IMR-90 (cell line): ENCODE data around the gene PDGFC. TPM values are rescaled to one million over a fixed set of nuclear protein-coding genes. Genes with fewer than 3 reads are reported as not detected.

Source experiments
- ATAC-seq: fragments of 200-7000 bp; cut with Tn5 transposase; 2 replicates; pipeline ENCODE4 v1.9.1; 2020; ENCODE audit warnings: low read depth, mild to moderate bottlenecking, moderate library complexity
- BruUV-seq: library from RNA; stranded (reverse); fragments of 400-500 nt; replicated peaks from 2 replicates; lab custom pipeline; 2021; lab: Mats Ljungman, UMichigan
- CTCF ChIA-PET: fragments of 300-600 bp; formaldehyde crosslinking; extraction: SDS; loops from one replicate; lab custom pipeline; 2021; ENCODE audit warnings: antibody characterized with exemption; lab: Yijun Ruan, JAX
- POLR2A ChIA-PET: fragments of 300-600 bp; sonication (Branson Sonifier 250); formaldehyde crosslinking; loops from one replicate; lab custom pipeline; 2022; ENCODE audit warnings: antibody characterized with exemption; ENCODE audit not compliant: unreplicated experiment; lab: Charles Lee
- DNase-seq: peaks from one replicate; pipeline ENCODE4 v3.0.0; 2013
- H2AFZ ChIP-seq: replicated peaks from 2 replicates; pipeline ENCODE3; 2013; ENCODE audit warnings: low read length, mild to moderate bottlenecking; ENCODE audit not compliant: poor library complexity
- H2AK5ac ChIP-seq: 2 replicates; pipeline ENCODE4 v1.6.1; 2013; ENCODE audit warnings: low read depth, low read length, inconsistent platforms
- H2AK9ac ChIP-seq: replicated peaks from 2 replicates; pipeline ENCODE3; 2013; ENCODE audit warnings: mild to moderate bottlenecking, low read depth, low read length, moderate library complexity; ENCODE audit not compliant: poor library complexity
- H2BK120ac ChIP-seq: 2 replicates; pipeline ENCODE4 v1.6.1; 2013; ENCODE audit warnings: low read depth, low read length, inconsistent platforms
- H2BK15ac ChIP-seq: 3 replicates; pipeline ENCODE4 v1.6.1; 2013; ENCODE audit warnings: low read depth, low read length, inconsistent platforms
- H2BK20ac ChIP-seq: 2 replicates; pipeline ENCODE4 v1.6.1; 2013; ENCODE audit warnings: low read depth, mild to moderate bottlenecking, inconsistent platforms, low read length, moderate library complexity
- H2BK5ac ChIP-seq: 2 replicates; pipeline ENCODE4 v1.6.1; 2013; ENCODE audit warnings: mild to moderate bottlenecking, low read depth, low read length, inconsistent platforms; ENCODE audit not compliant: poor library complexity, severe bottlenecking
- H3K14ac ChIP-seq: replicated peaks from 2 replicates; pipeline ENCODE4 v1.6.1; 2013; ENCODE audit warnings: low read depth, low read length, inconsistent platforms
- H3K18ac ChIP-seq: 2 replicates; pipeline ENCODE4 v1.6.1; 2013; ENCODE audit warnings: low read depth, low read length, control low read depth
- H3K23ac ChIP-seq: 2 replicates; pipeline ENCODE4 v1.6.1; 2013; ENCODE audit warnings: low read depth, low read length, inconsistent platforms
- H3K27ac ChIP-seq: 2 replicates; pipeline ENCODE4 v1.5.1; 2013; ENCODE audit warnings: mild to moderate bottlenecking, control low read depth, low read length; ENCODE audit not compliant: insufficient read depth
- H3K27me3 ChIP-seq: 2 replicates; pipeline ENCODE4 v1.6.1; 2013; ENCODE audit warnings: low read length; ENCODE audit not compliant: control insufficient read depth, insufficient read depth
- H3K36me3 ChIP-seq: 2 replicates; pipeline ENCODE4 v1.6.1; 2013; ENCODE audit warnings: low read length, mixed read lengths; ENCODE audit not compliant: control insufficient read depth, insufficient read depth
- H3K4ac ChIP-seq: 2 replicates; pipeline ENCODE4 v1.6.1; 2013; ENCODE audit warnings: low read depth, low read length, inconsistent platforms
- H3K4me1 ChIP-seq: 2 replicates; pipeline ENCODE4 v1.6.1; 2013; ENCODE audit warnings: low read length, mixed read lengths; ENCODE audit not compliant: control insufficient read depth, insufficient read depth
- H3K4me2 ChIP-seq: 2 replicates; pipeline ENCODE4 v1.6.1; 2013; ENCODE audit warnings: low read depth, mild to moderate bottlenecking, control low read depth, low read length, moderate library complexity
- H3K4me3 ChIP-seq: 2 replicates; pipeline ENCODE4 v1.5.1; 2013; ENCODE audit warnings: low read depth, mild to moderate bottlenecking, control low read depth, low read length, moderate library complexity; ENCODE audit not compliant: insufficient read depth
- H3K56ac ChIP-seq: 2 replicates; pipeline ENCODE4 v1.6.1; 2013; ENCODE audit warnings: low read length, inconsistent platforms; ENCODE audit not compliant: insufficient read depth; ENCODE audit errors: extremely low read depth
- H3K79me1 ChIP-seq, 2 experiments: 2 replicates each; pipeline ENCODE4 v1.6.1; 2013; ENCODE audit warnings: low read length in 2 of 2, inconsistent platforms in 1 of 2, low read depth in 1 of 2
- H3K9ac ChIP-seq: 2 replicates; pipeline ENCODE4 v1.6.1; 2013; ENCODE audit warnings: low read depth, low read length, control low read depth
- H3K9me1 ChIP-seq: 2 replicates; pipeline ENCODE4 v1.6.1; 2013; ENCODE audit warnings: low read length, inconsistent platforms; ENCODE audit not compliant: insufficient read depth
- H3K9me3 ChIP-seq: 2 replicates; pipeline ENCODE4 v1.6.1; 2013; ENCODE audit warnings: low read length; ENCODE audit not compliant: control insufficient read depth, insufficient read depth
- H4K20me1 ChIP-seq: 2 replicates; pipeline ENCODE4 v1.6.1; 2013; ENCODE audit warnings: low read length, inconsistent platforms; ENCODE audit not compliant: insufficient read depth
- H4K5ac ChIP-seq: 2 replicates; pipeline ENCODE4 v1.6.1; 2013; ENCODE audit warnings: mild to moderate bottlenecking, low read depth, low read length, control low read depth
- H4K8ac ChIP-seq, 2 experiments: 2 replicates each; pipeline ENCODE4 v1.6.1; 2013; ENCODE audit warnings: low read depth in 2 of 2, low read length in 2 of 2, control low read depth in 1 of 2, inconsistent platforms in 1 of 2
- H4K91ac ChIP-seq: 2 replicates; pipeline ENCODE4 v1.6.1; 2013; ENCODE audit warnings: low read depth, low read length, inconsistent platforms; ENCODE audit not compliant: insufficient read depth
- MAFK ChIP-seq: IDR thresholded peaks from 2 replicates; pipeline ENCODE4 v1.6.1; 2012; ENCODE audit warnings: low read depth, low read length, improper control_type of control experiment
- MAZ ChIP-seq: IDR thresholded peaks from 2 replicates; pipeline ENCODE4 v1.6.1; 2012; ENCODE audit warnings: low read depth, mild to moderate bottlenecking, low read length, improper control_type of control experiment, moderate library complexity, borderline replicate concordance
- MXI1 ChIP-seq: IDR thresholded peaks from 2 replicates; pipeline ENCODE4 v1.6.1; 2012; ENCODE audit warnings: low read depth, mild to moderate bottlenecking, low read length, moderate library complexity, borderline replicate concordance
- POLR2A ChIP-seq: IDR thresholded peaks from 2 replicates; pipeline ENCODE4 v1.6.1; 2012; ENCODE audit warnings: mild to moderate bottlenecking, low read depth, low read length
- RAD21 ChIP-seq: IDR thresholded peaks from 2 replicates; pipeline ENCODE4 v1.6.1; 2012; ENCODE audit warnings: low read length, improper control_type of control experiment
- RCOR1 ChIP-seq: IDR thresholded peaks from 2 replicates; pipeline ENCODE4 v1.6.1; 2012; ENCODE audit warnings: mild to moderate bottlenecking, low read length, improper control_type of control experiment; ENCODE audit not compliant: insufficient replicate concordance
- RFX5 ChIP-seq: IDR thresholded peaks from 2 replicates; pipeline ENCODE4 v1.8.0; 2012; ENCODE audit warnings: low read depth, mild to moderate bottlenecking, low read length, moderate library complexity
- WGBS, 2 experiments: methylation state at CpG; one replicate each; pipeline versions ENCODE4 v1.1.5 to v1.1.7; 2013; ENCODE audit warnings: missing lambda C conversion rate in 2 of 2; ENCODE audit not compliant: insufficient read length in 1 of 2; ENCODE audit errors: extremely low coverage in 2 of 2; 5-methylcytosine and 5-hydroxymethylcytosine counted together
- dilution Hi-C: fragments of 300-500 bp; cut with HindIII; formaldehyde crosslinking; loops from one replicate; pipeline ENCODE4 v1.14.3; 2018; ENCODE audit warnings: low sequenced_read_pairs; ENCODE audit not compliant: unreplicated experiment
- in situ Hi-C: fragments of 300-500 bp; cut with MboI; formaldehyde crosslinking; loops from 3 replicates; pipeline ENCODE4 v1.14.3; 2019; ENCODE audit warnings: low sequenced_read_pairs, inconsistent platforms, mixed read lengths
- intact Hi-C: fragments of 100-400 bp; cut with micrococcal nuclease; formaldehyde crosslinking; loops from 2 replicates; pipeline ENCODE4 v1.10.0; 2022
- polyA plus RNA-seq, 3 experiments: library from polyadenylated mRNA; depleted of rRNA; stranded (reverse); fragments of >200 nt; gene quantifications; 2 replicates each; pipeline ENCODE4 v1.2.3, GENCODE V29; 2012; ENCODE audit warnings: low replicate concordance in 1 of 3
- total RNA-seq: library from RNA; depleted of rRNA; stranded (reverse); fragments of >200 nt; gene quantifications from 2 replicates; pipeline ENCODE4 v1.2.3, GENCODE V29; 2012
- TF ChIP-seq, protein P1 (sequence below): fragments of 150-350 bp; IDR thresholded peaks from 2 replicates; pipeline ENCODE4 v1.6.1; 2017; ENCODE audit warnings: mild to moderate bottlenecking, antibody characterized with exemption, low read length, low read depth
- TF ChIP-seq, protein P2 (sequence below): conservative IDR thresholded peaks from 2 replicates; pipeline ENCODE4 v1.5.1; 2012; ENCODE audit warnings: mild to moderate bottlenecking, low read depth, low read length, improper control_type of control experiment

PDGFC gene
- total and polyA plus RNA-seq, 2 of the 4 experiments (the other 2 are of a cell fraction), result 19.8 to 90.7 TPM

DNA sequence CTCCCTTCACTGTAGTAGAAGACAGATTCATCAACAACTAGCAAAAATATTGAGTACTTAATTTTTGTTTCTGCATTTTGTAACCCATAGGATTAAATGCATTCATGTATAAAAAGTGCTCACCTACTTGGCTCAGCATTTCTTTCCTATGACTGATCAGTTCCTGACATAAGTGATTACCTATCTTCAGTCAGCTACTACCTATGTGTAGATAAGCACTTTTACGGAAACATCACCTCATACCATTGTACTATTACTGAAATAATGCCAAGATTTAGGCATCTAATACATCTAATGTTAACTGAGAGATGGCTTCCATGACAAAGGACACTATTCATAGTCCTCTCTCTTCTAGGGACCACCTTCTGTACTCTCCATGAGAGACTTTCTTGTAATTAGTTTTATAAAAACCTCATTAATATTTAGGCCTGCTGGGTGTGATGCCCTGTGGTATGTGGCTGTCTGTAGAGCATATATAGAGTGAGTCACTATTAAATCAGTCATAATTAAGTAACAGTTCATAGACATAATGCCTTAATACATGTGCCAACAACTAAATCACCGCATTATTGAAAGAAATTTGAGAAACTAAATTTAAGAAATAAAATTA lies 147.0 kb downstream of the PDGFC start:
- no peak overlapping the region for H3K18ac ChIP-seq
- H4K8ac ChIP-seq, result no peak overlapping the region
- H4K91ac ChIP-seq, result no peak overlapping the region
- no peak overlapping the region for H3K56ac ChIP-seq
- WGBS, 2 experiments, result no CpG with 5 or more reads among the region's 2 CpGs
- H3K9ac ChIP-seq, result no peak overlapping the region
- ChIA-PET CTCF (no interaction called here), POLR2A (interaction anchor here (0.6 kb wide), 1 partner anchor 26 kb away, joined by 3 read pairs; no protein-coding TSS in a partner anchor)
- H3K27ac ChIP-seq, result no peak overlapping the region
- no peaks in the 10 kb centered on the region for H3K4me1 ChIP-seq
- in situ Hi-C loops, result no loop called here
- intact Hi-C loops, result no loop called here
- no peak overlapping the region for H2AK5ac ChIP-seq
- no peaks in the 10 kb centered on the region for H3K27me3 ChIP-seq
- peaks cover 15 to 21% of the 10 kb centered on the region in 2 experiments; a peak in 3 of 4 replicates for H3K79me1 ChIP-seq
- DNase-seq (no peak), ATAC-seq (no peak)
- H3K23ac ChIP-seq, result no peak overlapping the region
- H3K4me3 ChIP-seq, result no peak overlapping the region
- no peak overlapping the region for H2BK15ac ChIP-seq
- dilution Hi-C loops, result no loop called here
- H3K4me2 ChIP-seq, result no peak overlapping the region
- H2BK5ac ChIP-seq, result no peak overlapping the region
- no peak overlapping the region for H2BK20ac ChIP-seq
- TF ChIP-seq, protein P1, sequence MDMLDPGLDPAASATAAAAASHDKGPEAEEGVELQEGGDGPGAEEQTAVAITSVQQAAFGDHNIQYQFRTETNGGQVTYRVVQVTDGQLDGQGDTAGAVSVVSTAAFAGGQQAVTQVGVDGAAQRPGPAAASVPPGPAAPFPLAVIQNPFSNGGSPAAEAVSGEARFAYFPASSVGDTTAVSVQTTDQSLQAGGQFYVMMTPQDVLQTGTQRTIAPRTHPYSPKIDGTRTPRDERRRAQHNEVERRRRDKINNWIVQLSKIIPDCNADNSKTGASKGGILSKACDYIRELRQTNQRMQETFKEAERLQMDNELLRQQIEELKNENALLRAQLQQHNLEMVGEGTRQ, result no peak
- TF ChIP-seq MAFK (no peak), MAZ (no peak), RFX5 (no peak), MXI1 (no peak), POLR2A (no peak), RAD21 (no peak), RCOR1 (no peak)
- TF ChIP-seq, protein P2, sequence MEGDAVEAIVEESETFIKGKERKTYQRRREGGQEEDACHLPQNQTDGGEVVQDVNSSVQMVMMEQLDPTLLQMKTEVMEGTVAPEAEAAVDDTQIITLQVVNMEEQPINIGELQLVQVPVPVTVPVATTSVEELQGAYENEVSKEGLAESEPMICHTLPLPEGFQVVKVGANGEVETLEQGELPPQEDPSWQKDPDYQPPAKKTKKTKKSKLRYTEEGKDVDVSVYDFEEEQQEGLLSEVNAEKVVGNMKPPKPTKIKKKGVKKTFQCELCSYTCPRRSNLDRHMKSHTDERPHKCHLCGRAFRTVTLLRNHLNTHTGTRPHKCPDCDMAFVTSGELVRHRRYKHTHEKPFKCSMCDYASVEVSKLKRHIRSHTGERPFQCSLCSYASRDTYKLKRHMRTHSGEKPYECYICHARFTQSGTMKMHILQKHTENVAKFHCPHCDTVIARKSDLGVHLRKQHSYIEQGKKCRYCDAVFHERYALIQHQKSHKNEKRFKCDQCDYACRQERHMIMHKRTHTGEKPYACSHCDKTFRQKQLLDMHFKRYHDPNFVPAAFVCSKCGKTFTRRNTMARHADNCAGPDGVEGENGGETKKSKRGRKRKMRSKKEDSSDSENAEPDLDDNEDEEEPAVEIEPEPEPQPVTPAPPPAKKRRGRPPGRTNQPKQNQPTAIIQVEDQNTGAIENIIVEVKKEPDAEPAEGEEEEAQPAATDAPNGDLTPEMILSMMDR, result no peak
- no peak overlapping the region for H2BK120ac ChIP-seq
- no peak overlapping the region for H4K5ac ChIP-seq
- BruUV-seq, result no TSS peak
- no peak overlapping the region for H2AK9ac ChIP-seq
- no peak overlapping the region for H3K14ac ChIP-seq
- no peaks in the 10 kb centered on the region for H3K36me3 ChIP-seq
- H3K9me1 ChIP-seq, result no peaks in the 10 kb centered on the region
- H3K4ac ChIP-seq, result no peak overlapping the region
- H4K20me1 ChIP-seq, result no peaks in the 10 kb centered on the region
- no peak overlapping the region for H2AFZ ChIP-seq
- H3K9me3 ChIP-seq, result no peaks in the 10 kb centered on the region
